GM12864 (cell line): ENCODE results near the gene STAU1.

Source experiments
- DNase-seq: peaks from one replicate; pipeline ENCODE4 v3.0.0-alpha.2; 2011; ENCODE audit warnings: low read depth
- H3K4me3 ChIP-seq: 2 replicates; pipeline ENCODE4 v1.5.1; 2011; ENCODE audit warnings: mild to moderate bottlenecking, low read depth, low read length, control low read depth
- CTCF ChIP-seq: IDR thresholded peaks from 2 replicates; pipeline ENCODE4 v1.5.1; 2011; ENCODE audit warnings: low read depth, mild to moderate bottlenecking, moderate library complexity, low read length, control low read depth, inconsistent platforms; ENCODE audit errors: missing control alignments

STAU1 gene

GRCh38 chr20:49165611-49166010 lies 22.5 kb downstream of the STAU1 start:
- DNase-seq: no peak
- no peak for TF ChIP-seq CTCF
- H3K4me3 ChIP-seq: peak overlapping the region; percentile 10; the same call in 1 of the 2 replicates

- DNase-seq: no peak
- TF ChIP-seq CTCF: no peak
- H3K4me3 ChIP-seq: no peak overlapping the region
Measured at GRCh38 chr20:49163696-49164095, 24.4 kb downstream of the STAU1 start.

GRCh38 chr20:49161428-49162152 lies 26.5 kb downstream of the STAU1 start:
- no peak for TF ChIP-seq CTCF
- no peak for DNase-seq
- H3K4me3 ChIP-seq: no peak overlapping the region

GRCh38 chr20:49160057-49160929 lies 27.8 kb downstream of the STAU1 start:
- TF ChIP-seq CTCF: no peak
- H3K4me3 ChIP-seq: no peak overlapping the region
- DNase-seq: no peak

GRCh38 chr20:49157146-49157545 lies 31.0 kb downstream of the STAU1 start:
- DNase-seq: no peak
- no peak overlapping the region for H3K4me3 ChIP-seq
- TF ChIP-seq CTCF: no peak

- no peak for DNase-seq
- no peak overlapping the region for H3K4me3 ChIP-seq
- TF ChIP-seq CTCF: no peak
Measured at GRCh38 chr20:49156481-49156880, 31.7 kb downstream of the STAU1 start.
